CD4-positive, alpha-beta T cell treated with Interleukin-6 at 100 ng/mL for 8 hours (primary cell): ENCODE data around the gene OSBP2.
"Not testable (repeated sequence)": the region's sequence is repeated elsewhere in the genome, so short reads cannot be mapped to it uniquely, and the experiment has no call there.

Experiments used
- DNase-seq: peaks from one replicate; pipeline ENCODE4 v3.0.0-alpha.2; 2020; ENCODE audit warnings: mixed read lengths, low spot score

The OSBP2 gene

DNA sequence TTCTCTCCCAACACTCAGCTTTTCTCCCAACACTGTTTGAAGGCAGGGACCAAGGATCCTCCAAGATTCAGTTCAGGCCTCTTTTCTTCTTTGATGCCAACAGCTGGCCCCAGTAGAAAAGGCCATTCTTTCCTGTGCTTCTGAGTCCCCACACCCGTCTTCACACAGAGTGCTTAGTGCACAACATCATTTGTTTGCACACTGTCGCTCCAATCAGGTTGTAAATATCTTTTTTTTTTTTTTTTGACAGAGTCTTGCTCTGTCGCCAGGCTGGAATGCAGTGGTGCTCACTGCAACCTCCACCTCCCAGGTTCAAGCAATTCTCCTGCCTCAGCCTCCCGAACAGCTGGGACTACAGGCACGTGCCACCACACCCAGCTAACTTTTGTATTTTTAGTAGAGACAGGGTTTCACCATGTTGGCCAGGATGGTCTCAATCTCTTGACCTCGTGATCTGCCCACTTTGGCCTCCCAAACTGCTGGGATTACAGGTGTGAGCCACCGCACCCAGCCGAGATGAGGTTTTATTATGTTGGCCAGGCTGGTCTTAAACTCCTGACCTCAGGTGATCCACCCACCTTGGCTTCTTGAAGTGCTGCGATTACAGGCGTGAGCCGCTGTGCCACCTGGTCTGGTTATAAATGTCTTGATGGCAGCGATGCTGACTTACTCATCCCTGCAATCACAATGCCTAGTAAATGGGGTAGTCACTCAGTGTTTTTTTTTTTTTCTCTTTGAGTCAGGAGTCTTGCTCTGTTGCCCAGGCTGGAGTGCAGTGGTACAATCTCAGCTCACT is 14.6 kb upstream of the OSBP2 start:
- not testable (repeated sequence) for DNase-seq

DNA sequence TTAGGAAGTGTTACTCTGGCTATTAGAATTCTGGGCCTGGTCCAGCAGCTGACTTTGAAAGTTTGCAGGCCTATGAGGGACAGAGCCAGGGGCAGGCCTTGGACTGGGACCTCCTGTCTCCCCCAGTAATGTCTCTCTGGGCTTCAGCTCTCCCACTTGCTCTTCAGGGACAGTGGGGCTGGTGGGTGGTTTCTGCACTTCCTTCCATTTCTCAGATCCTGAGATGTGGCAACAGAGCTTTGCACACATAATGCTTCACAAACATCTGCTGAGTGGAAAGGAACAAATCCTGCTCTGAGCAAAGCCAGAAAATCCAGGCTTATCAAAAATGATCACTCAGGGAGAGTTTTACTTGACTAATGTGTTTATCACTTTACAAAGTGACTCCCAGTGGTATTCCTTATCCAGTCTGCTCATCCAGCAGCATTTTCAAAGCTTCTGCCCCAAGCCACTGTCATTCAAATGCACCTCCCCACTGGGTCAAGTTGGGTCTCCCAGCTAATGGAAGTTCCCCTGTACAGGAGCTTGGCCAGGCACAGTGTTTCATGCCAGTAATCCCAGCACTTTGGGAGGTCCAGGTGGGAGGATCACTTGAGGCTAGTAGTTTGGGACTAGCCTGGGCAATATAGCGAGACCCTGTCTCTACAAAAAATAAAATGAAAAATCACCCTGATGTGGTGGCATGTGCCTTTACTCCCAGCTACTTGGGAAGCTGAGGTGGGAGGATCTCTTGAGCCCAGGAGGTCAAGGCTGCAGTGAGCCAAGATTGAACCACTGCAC is 13.5 kb upstream of the OSBP2 start:
- DNase-seq = no peak

- no peak for DNase-seq
Measured at GRCh38 chr22:30681831-30682230, 12.8 kb upstream of the OSBP2 start.

DNA sequence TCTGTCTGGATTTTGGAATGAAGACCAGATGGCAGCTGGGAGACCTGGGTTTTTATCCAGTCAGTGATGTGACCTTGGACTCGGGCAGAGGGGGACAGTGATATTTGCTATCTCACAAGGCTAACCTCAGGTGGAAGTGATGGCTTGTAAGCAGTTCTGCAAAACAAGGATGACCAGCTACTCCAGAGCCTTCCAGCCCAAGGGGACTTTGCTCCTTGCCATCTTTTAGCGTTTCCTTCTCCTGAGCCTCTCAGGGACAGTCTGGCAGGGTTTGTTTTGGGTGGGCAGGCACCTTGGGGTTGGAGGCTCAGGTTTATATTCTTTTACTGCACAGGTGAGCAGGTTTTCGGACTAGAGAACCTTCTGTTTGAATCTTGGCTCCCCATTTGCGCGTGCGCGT is 9.5 kb upstream of the OSBP2 start:
- DNase-seq = no peak

GRCh38 chr22:30687358-30687757 is 7.3 kb upstream of the OSBP2 start:
- no peak for DNase-seq

- DNase-seq = no peak
Measured at GRCh38 chr22:30689622-30690021, 5.1 kb upstream of the OSBP2 start.

DNA sequence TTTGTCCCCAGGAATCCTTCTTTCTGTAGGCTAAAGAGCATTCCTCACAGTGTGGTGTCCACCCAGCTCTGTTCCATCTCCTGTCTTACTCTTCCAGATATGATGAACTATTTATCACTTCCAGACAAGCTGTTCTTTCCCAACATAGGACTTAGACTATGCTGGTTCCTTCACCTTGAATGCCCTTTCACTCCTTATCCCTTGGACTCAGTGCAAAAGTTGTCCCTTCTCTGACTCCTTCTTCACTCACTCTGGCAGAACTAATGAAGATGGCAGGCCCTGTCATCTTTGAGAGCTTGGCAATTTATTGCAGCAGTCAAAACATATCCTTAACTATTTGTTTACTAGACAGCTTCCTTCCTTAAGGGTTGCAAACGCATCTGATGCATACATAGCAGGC is 3.5 kb upstream of the OSBP2 start:
- no peak for DNase-seq

DNA sequence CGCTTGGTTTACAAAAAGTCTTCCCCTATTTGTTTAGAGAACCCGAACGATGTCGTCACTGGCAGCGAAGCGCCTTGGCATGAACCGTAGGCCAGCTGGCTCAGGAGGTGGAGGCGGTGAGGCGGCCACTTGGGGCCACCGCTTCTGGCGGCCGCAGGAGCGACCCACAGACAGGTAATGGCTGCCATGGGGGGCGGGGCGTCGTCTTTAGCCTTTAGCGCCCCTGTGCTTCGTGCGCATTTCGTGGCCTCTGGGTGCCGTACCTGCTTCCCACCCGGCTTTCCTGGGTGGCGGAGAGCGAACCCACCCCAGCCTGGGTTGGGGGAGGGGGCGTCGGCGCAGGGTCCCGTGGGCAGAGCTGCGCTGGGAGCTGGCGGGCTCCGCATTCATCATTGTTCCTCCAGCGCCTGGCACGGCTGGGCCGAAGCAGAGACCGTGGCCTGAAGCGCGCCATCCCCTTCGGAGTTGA is 469 bp upstream of the OSBP2 start:
- DNase-seq = peak; percentile 37

- DNase-seq = no peak
Measured at GRCh38 chr22:30695351-30695851, 727 bp downstream of the OSBP2 start.

DNA sequence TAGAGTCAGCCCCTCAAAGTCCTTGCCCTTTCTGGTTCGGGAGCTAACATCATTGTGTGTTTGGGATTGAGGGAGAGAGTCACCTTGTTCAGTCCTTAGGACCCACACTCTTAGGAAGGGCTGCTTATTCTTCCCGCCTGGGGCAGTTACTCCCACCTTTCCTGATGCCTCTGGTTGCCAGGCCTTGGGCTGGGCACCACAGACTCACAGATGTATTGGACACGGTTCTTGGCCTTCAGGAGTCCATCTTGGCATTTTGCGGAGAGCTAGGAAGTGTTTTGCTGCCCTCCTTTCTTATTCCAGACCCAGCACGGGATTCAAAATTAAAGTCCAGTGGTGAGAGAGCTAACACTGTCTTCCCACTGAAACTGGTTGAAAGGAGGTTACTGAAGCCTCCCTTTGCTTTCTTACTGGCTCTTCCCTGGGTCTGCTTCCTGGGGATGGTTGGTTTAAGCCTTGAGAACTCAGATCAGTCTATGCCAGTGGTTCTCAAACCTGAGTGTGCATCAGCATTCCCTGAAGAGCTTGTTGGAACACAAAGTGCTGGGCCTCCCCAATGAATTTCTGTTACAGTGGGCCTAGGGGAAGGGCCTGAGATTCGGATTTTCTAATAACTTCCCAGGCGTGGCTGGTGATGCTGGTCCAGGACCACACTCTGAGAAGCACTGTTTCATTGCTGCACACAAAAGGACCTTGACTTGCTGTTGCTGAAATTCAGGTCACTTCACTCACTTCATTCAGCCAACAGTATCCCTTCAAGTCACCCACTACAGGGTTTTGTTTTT is 1.4 kb downstream of the OSBP2 start:
- no peak for DNase-seq

DNA sequence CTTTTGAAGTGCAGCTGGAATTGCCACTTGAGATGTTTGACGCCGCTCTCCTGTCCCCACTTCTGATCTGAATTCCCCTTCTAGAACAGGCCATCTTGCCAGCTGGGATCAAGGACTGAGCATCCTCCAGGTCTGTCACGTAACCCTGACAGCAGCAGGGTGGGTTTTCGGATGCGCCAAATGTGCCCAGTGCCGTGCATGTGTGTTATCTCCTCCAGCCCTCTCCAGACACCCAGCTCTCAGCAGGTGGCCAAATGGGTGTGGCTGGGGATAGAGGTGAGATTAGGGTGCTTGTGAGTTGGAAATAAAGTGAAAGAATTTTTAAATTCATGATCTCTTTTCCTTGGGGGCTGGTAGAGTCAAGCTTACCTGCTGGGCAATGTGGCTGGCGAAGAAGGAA is 3.3 kb downstream of the OSBP2 start:
- no peak for DNase-seq

- no peak for DNase-seq
Measured at GRCh38 chr22:30701872-30702271, 7.2 kb downstream of the OSBP2 start.

DNA sequence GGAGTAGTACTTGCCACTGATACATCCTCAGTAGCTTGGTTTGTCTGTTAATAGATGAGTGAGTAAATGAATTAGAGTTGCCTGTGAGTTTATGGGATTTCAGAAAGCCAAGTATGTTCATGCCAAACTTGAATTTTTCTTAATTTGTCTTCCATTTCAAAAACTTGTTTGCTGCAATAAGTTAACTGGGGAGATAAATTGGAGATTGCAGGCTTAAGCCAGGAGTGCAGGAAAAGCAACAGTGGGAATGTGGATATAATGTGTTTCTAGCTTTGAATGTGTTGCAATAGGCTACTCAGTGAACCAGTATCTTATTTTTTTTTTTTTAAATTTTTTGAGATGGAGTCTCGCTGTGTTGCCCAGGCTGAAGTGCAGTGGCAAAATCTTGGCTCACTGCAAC is 8.2 kb downstream of the OSBP2 start:
- DNase-seq = no peak

- no peak for DNase-seq
Measured at GRCh38 chr22:30704978-30705377, 10.3 kb downstream of the OSBP2 start.

GRCh38 chr22:30705710-30706651 is 11.3 kb downstream of the OSBP2 start:
- no peak for DNase-seq

DNA sequence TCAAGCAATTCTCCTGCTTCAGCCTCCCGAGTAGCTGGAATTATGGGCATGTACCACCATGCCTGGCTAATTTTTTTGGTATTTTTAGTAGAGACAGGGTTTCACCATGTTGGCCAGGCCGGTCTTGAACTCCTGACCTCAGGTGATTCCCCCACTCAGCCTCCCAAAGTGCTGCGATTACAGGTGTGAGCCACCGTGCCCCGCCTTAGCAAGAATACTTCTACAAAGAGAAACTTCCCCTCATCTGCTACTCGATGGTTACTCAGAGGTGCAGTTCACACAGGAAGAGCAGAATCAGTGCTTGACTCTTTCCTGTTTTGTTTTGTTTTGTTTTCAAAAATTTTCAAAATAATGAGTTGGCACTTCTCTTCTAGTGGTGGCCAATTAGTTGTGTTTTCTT is 15.3 kb downstream of the OSBP2 start:
- not testable (repeated sequence) for DNase-seq

- DNase-seq = no peak
Measured at GRCh38 chr22:30712094-30712493, 17.4 kb downstream of the OSBP2 start.

DNA sequence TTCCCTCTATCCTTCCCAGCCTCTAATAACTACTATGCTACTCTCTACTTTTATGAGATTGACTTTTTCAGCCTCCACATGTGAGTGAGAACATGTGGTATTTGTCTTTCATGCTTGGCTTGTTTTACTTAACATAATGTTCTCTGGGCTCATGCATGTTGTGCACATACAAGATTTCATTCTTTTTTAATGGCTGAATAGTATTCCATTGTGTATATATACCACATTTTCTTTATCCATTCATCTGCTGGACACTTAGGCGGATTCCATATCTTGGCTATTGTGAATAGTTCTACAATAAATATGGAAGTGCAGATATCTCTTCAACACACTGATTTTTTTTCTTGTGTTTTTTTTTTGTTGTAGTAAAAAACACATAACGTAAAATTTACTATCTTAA is 19.4 kb downstream of the OSBP2 start:
- no peak for DNase-seq

- no peak for DNase-seq
Measured at GRCh38 chr22:30717331-30717921, 22.8 kb downstream of the OSBP2 start.

GRCh38 chr22:30717952-30718351 is 23.3 kb downstream of the OSBP2 start:
- DNase-seq = no peak

GRCh38 chr22:30718491-30718890 is 23.8 kb downstream of the OSBP2 start:
- DNase-seq = no peak
